ENCODE results near the gene LTBP2. TPM values are rescaled to one million over a fixed set of nuclear protein-coding genes. Genes with fewer than 3 reads are reported as not detected.

Gene LTBP2
- 39.0 and 52.0 TPM in 2 replicates for total RNA-seq

DNA sequence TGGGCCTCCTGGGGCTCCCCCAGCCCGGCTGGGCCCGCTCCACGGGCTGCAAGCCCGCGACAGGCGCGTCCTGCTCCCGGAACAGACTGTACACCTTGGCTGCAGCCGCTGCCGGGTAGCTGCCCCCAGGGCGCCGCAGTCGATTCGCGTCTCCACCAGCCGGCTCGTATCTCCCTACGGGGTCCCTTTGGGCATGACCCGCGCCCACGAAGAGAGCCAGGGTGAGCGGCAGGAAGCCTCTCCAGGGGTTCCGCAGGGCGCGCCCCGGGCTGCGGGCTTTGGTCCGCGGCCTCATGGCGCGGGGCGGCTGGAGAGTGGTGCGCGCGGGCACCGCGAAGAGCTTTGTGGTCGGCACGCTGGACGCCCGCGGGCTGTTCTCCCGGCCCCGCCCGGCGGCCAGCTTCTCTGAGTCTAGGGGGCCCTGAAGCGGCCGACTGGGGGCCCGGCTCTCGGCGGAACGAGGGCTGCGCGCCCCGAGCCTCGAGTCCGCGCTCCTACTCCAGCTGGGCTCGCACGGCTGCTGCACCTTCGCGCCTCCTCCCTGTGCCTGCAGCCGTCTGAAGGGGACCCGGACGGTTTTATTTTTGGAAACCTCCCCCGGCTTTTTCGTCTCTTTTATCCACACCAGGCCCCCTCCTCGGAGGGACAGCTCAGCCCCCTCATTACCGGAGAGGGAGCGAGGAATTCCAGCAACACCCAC lies at the start of gene LTBP2:
LTBP2 (minus strand) TSS at position 588 of the 700 bp plus-strand sequence; CDS start at position 295, 293 bp downstream.

DNA sequence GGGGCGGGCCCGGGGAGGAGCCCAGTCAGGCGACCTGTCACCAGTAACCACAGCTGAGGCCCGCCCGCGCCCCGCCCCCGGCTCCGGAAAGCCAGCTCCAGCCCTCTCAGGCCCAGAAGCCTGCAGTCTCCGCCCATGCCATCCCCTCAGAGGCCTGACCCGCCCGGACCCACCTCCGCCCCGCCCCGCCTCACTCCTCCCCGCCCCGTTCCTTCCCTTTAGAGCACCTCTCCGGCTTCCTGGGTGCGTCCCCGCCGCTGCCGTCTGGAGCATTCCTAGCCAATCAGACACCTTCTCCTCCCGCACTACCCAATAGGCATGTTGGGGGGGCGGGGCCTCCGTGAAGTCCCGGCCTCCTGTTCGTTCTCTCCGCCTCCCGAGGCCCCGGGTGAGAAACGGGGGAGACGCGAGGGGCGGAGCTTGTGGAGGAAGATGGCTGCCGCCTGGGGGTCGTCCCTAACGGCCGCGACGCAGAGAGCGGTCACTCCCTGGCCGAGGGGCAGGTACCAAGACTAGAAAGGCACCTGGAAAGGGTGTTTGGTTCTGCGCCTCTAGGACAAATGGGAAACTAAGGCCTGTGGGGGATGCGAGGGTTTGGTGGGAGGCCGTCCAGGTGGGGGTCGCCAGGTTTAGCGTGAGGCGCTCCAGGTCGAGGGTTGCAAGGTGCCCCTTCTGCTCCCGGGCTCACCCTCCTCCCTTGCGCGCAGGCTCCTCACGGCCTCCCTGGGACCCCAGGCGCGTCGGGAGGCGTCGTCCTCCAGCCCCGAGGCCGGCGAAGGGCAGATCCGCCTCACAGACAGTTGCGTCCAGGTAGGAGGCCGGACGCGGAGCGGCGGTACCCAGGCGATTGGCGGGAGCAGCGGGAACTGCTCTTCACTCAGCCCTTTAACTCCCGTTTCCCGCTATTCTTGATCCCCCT lies 118.4 kb downstream of the LTBP2 start, which contains the start of gene ISCA2:
ISCA2 (plus strand) TSS at position 423 of the 919 bp plus-strand sequence; CDS start at position 433, 10 bp downstream.

DNA sequence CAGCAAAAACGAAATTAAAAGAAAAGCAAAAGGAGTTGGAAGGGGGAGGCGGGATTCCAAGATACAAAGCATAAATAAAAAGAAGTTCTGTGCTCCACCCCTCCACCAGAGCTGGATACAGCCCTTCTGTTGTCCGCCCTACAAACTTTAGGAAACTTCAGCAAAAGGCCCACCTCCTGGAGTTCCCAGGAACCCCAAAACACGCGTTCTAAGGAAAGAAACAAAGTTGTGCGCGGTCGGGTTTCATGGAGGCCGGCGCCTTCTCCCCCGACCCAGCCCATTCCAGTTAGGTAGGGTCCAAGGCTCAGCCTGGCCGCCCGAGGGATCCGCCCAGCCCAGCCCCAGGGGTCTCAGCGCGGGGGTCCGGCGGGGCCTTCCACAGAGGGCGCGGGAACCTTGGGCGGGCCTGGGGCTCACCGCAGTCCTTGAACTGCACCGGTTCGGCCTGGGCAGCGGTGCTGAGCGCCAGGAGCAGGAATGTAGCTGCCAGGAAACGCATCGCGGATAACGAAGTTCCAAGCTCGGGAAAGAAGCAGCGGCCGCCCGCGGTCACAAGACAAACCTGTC lies 119.2 kb downstream of the LTBP2 start, which contains the start of gene NPC2:
NPC2 (minus strand) TSS at position 530 of the 567 bp plus-strand sequence; CDS start at position 499, 31 bp downstream.

Other genes with a start within 250 kb of the LTBP2 start
- not detected in 2 replicates for gene SYNDIG1L, start 186.0 kb downstream of the LTBP2 start, total RNA-seq
- 362 and 444 TPM in 2 replicates for gene NPC2, start 118.9 kb downstream of the LTBP2 start, total RNA-seq
- gene ISCA2, start 118.5 kb downstream of the LTBP2 start, total RNA-seq, result 16.4 and 25.6 TPM in 2 replicates
- gene AREL1, start 100.8 kb upstream of the LTBP2 start, total RNA-seq, result 14.0 and 23.1 TPM in 2 replicates
- gene FCF1, start 100.9 kb upstream of the LTBP2 start, total RNA-seq, result 23.5 and 29.7 TPM in 2 replicates
- gene YLPM1, start 151.1 kb upstream of the LTBP2 start, total RNA-seq, result 15.9 and 17.2 TPM in 2 replicates